Posterior cingulate gyrus (tissue), 11 donors: ENCODE data around the gene SLC25A45.
A peak's percentile ranks its signal among the peaks of the same experiment; 100 is the strongest.

Source experiments
- DNase-seq, 10 donors: peaks; one replicate each; pipeline versions ENCODE4 v3.0.0 to v3.0.0-alpha.2; 2020 to 2021; ENCODE audit warnings: mixed read lengths in 3 of 10
- intact Hi-C: fragments of 100-400 bp; cut with DNase I; formaldehyde crosslinking; loops from one replicate; pipeline ENCODE4 v1.15.1; 2023

Gene SLC25A45

GRCh38 chr11:65422633-65423515, 40.4 kb upstream of the SLC25A45 start, which contains the start of gene NEAT1:
TSS of gene NEAT1 (plus strand) at chr11:65422798.
- peak; percentile 85 to 98 (median 94) for DNase-seq
- intact Hi-C loops = loop anchor here (1.0 to 2.0 kb wide), 2 partner anchors 54 to 74 kb away; no protein-coding TSS in a partner anchor

DNA sequence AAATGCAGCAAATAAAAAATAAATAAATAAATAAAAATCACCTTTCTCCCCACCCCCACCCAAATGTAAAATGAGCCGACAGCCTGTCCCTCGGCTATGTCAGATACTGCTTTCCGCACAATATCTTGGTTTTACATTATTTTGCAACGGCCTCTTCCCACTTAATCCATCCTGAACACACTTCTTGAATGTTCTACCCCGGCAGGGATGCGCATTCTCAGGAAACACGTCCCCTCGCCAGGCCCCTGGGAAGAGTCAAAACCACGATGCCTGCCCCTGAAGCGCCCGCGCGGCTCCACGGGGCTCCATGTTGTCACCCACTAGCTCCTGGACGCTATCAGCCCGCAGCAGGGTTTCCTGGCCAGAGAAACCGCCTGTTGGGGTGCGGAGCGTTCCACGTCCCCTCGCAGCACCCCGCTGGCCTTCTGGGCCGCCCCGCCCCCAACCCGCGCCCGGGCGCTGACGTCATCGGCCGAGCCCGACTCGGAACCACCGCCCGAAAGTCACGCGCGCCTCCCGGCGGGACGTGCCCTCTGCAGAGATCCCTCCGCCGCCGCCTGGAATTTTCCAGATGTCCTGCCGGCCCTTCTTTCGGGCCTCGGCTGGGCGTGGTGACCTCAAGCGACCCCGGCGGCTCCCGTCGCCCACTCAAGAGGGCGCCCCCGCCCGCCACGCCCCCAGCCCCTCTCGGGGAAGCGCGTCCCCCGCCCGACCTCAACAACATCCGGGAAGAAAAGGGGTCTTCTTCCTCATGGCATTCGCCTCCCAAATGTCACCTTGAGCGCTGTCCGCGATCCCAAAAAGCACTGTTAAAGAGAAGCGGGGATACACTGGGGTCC, 39.6 kb upstream of the SLC25A45 start:
- intact Hi-C loops = loop anchor here (1.0 to 2.0 kb wide), 2 partner anchors 55 to 75 kb away; no protein-coding TSS in a partner anchor
- DNase-seq = peak; percentile 92 to 99 (median 96)

- DNase-seq = peak; percentile 66 to 97 (median 84)
- intact Hi-C loops = no loop called here
These were observed 38.7 kb upstream of the SLC25A45 start for GRCh38 chr11:65420979-65421793.

DNA sequence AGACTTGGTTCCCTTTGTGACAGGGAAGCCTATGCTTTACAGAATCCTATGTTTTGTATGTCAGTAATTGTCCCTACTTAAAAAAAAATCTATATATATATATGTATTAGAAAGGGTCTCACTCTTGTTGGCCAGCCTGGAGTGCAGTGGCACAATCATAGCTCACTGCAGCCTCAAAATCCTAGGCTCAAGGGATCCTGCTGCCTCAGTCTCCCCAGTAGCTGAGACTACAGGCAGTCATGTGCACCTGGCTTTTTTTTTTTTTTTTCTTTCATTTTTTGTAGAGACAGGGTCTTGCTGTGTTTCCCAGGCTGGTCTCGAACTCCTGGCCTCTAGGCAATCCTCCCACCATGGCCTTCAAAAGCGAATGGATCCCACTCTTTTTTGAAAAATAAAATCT, 38.1 kb upstream of the SLC25A45 start:
- peak in 1 of 10 donors; percentile 33 for DNase-seq
- intact Hi-C loops = no loop called here

DNA sequence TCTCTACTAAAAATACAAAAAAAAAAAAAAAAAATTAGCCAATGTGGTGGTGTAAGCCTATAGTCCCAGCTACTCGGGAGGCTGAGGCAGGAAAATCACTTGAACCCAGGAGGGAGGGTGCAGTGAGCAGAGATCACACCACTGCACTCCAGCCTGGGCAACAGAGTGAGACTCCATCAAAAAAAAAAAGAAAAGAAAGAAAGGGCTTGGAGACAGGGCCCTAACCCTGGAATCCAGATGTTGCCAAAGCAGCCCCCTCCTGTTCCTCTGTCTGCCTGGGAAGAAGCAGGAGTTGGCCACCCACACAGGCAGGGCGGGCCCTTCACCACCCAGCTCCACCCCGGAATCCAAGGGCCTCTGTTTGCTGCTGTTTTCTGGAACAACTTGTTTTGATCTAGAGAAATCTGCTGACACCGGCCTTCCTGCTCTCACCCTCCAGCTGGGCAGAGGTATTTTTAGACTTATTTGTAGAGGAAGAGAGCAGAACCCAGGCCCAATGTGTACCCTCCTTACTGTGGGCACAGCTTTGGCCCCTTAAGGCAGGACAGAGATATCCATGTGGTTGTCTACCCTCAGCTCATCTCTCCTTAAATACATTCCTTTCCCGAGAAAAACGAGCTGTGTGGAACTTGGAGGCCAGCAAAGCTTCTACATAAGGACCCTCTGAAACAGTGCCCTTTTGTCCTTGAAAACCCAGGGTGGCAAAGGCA, 37.5 kb upstream of the SLC25A45 start:
- intact Hi-C loops = loop anchor here (5.0 to 10.0 kb wide), 2 partner anchors 38 to 55 kb away; partner anchors contain the start of gene SLC25A45
- peak; percentile 70 to 98 (median 88) for DNase-seq

GRCh38 chr11:65419460-65419771, 37.0 kb upstream of the SLC25A45 start:
- intact Hi-C loops = loop anchor here (5.0 to 10.0 kb wide), 2 partner anchors 37 to 55 kb away; partner anchors contain the start of gene SLC25A45

DNA sequence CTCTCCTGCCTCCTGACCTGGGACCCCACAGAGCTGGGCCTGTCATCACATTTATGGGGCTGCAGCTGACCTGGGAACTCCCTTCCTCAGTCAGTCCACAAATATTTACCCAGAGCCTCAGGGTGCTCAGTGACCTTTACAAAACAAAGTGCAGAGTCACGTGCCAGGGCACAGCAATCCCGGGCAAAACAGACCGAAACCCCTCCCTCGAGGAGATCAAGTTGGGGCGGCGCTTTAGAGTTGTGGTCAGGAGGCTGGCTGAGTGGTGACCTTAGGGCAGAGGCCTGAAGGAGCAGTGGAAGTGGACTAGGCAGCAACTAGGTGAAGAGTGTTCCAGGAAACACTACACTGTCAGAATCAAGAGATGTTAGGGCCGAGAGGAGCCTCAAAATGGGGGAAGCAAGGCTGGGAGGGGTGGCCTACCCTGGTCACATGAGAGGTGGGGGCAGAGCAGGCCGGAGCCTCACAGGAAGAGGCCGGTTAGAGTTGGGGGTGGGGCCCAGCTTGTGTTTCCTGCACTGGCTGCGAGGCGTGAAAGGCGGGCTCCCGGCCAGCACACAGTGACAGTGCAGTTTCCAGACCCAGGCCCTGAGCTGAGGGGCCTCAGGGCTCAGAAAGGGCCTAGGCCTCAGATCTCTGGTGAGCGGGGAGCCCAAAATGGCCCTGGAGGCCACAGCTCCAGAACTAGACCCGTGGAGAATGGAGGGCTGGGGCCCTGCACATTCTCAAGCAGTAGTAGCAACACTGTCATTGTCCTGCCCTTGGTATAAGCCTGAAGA, 36.4 kb upstream of the SLC25A45 start:
- DNase-seq = peak; percentile 84 to 98 (median 90)
- intact Hi-C loops = loop anchor here (5.0 to 10.0 kb wide), 2 partner anchors 37 to 54 kb away; partner anchors contain the start of gene SLC25A45

More at GRCh38 chr11:65419460-65419771, 37.0 kb upstream of the SLC25A45 start:
- peak in 2 of 10 donors; percentile 8 to 54 for DNase-seq

DNA sequence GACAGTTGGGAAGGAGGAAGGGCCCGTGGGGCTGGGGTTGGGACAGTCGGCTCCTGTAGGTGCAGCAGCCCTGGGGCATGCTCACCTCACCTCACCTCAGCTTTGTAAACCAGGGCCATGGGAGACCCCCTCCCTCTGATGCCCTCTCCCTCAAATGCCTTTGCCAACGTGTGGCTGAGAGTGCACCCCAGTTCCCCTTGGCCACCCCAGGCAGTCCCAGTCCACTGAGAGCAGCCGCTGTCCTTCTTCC, 35.9 kb upstream of the SLC25A45 start:
- DNase-seq = peak in 1 of 10 donors; percentile 62

GRCh38 chr11:65417702-65418430, 35.4 kb upstream of the SLC25A45 start:
- peak in 6 of 10 donors; percentile 19 to 84 (median 56) for DNase-seq
- intact Hi-C loops = loop anchor here (5.0 to 10.0 kb wide), 2 partner anchors 36 to 53 kb away; partner anchors contain the start of gene SLC25A45

More for the DNA sequence above, 35.9 kb upstream of the SLC25A45 start:
- intact Hi-C loops = loop anchor here (5.0 to 10.0 kb wide), 2 partner anchors 36 to 54 kb away; partner anchors contain the start of gene SLC25A45

DNA sequence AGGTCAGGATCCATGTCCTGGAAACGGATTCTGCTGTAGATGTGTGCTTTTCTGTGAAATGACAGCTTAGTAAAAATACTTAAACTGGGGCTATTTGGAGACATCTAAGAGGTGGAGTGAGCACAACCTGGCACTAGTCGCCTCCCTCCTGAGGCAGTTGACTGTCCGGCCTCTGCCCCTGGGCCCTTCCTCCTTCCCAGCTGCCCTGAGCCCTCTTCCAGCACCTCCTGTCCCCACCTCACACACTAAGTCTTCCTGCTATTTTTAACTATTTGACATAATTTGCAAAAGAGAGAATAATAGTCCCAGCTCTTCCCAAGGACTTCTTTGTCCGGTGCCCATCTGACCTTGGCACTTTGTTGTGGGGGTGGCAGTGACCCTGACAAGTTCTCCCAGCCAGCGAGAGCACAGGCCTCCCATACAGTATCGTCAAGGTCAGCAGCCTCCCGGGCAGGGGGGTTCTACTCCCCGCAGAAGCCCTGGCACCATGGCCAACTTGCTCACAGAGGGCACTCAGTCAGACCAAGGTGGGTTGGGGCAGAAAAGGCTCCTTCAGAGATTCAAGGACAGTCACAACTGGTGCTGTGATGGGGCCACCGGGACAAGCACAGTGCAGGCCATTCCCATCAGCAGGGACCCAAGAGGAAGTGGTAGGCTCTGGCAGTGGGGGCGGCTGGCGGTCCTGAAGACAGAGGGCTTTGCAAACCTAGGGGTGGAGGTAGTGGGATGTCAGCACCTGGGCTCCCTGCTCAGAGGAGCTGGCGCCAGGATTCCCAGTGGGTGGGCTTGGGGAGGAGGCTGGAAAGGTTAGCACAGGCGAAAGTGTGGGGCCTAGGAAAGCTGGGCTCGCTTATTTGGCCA, 34.6 kb upstream of the SLC25A45 start:
- peak in 6 of 10 donors; percentile 18 to 77 (median 47) for DNase-seq
- intact Hi-C loops = loop anchor here (1.0 to 10.0 kb wide), 3 partner anchors 35 to 93 kb away; partner anchors contain the start of gene SLC25A45

- DNase-seq = peak; percentile 85 to 99 (median 97)
- intact Hi-C loops = loop anchor here (1.0 to 10.0 kb wide), 3 partner anchors 34 to 94 kb away; partner anchors contain the start of gene SLC25A45
These were observed 33.9 kb upstream of the SLC25A45 start for GRCh38 chr11:65416341-65416824.

GRCh38 chr11:65415499-65416340, 33.3 kb upstream of the SLC25A45 start:
- peak in 5 of 10 donors; percentile 6 to 82 (median 52) for DNase-seq
- intact Hi-C loops = loop anchor here (1.0 to 10.0 kb wide), 3 partner anchors 33 to 95 kb away; partner anchors contain the start of gene SLC25A45

DNA sequence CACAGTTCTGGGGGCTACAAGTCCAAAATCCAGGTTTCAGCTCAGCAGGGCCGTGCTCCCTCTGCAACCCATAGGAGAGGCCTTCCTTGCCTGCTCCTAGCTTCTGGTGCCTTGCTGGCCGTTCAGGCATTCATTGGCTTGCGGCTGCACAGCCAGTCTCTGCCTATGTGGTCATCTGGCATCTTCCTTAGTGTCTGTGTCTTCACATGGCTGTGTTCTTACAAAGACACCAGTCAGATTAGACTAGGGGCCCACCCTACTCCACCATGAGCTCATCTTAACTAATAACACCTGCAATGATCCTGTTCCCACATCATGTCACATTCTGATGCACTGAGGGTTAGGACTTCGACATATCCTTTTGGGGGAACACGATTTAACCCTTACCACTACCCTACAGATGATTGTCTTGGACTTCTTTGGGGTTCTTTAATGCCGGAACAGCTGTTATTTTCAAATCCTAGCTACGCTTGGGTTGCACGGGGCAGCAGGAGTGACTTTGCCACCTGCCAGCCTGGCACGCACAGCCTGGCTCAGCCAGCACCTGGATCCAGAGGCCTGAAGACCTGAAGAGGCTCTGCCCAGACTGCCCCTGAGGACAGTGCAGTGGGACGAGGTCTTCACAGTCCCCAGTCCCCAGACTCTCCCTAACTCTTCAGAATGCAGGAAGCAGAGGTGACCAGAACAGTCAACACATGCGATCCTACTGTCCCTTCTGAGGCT, 32.5 kb upstream of the SLC25A45 start:
- intact Hi-C loops = loop anchor here (5.0 to 10.0 kb wide), 2 partner anchors 33 to 50 kb away; partner anchors contain the start of gene SLC25A45
- peak in 5 of 10 donors; percentile 12 to 83 (median 25) for DNase-seq

GRCh38 chr11:65413077-65413664, 30.7 kb upstream of the SLC25A45 start:
- intact Hi-C loops = loop anchor here (2.0 to 10.0 kb wide), 2 partner anchors 48 kb away; no protein-coding TSS in a partner anchor
- peak in 6 of 10 donors; percentile 7 to 68 (median 34) for DNase-seq
